Epithelial cell of prostate (primary cell): ENCODE data around the gene CLIC4.

Source experiments
- DNase-seq: peaks from one replicate; pipeline ENCODE4 v3.0.0-alpha.2; 2011; ENCODE audit warnings: low read depth, low spot score
- H3K27ac ChIP-seq: fragments of 450-650 bp; 2 replicates; pipeline ENCODE4 v1.5.1; 2017; ENCODE audit warnings: mild to moderate bottlenecking

Gene CLIC4

DNA sequence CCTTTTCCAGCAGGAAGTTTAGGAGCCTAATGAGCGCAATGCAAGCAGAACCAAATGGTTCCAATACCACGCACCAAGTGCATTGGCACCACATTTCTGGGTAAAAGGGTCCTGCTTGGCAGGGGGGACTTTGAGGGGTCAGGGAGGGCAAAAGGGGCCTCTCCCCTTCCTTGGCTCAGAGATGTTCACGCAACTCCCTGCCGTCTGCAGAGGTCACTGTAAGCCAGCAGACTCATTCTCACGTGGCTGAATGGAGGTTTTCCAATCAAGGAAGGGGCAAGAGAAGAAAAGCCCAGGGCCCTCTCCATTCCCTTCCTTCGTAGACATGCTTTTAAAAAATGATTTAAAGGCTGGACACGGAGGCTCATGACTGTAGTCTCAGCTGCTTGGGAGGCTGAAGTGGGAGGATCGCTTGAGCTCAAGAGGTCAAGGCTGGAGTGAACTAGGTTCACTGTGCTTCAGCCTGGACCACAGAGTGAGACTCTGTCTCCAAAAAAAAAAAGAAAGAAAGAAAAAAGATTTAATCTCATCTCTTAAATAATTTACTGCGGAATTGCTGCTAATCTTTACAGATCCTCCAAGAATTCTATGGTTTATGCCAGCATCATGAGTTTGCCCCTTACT lies 104.5 kb downstream of the CLIC4 start:
- no peak for DNase-seq

DNA sequence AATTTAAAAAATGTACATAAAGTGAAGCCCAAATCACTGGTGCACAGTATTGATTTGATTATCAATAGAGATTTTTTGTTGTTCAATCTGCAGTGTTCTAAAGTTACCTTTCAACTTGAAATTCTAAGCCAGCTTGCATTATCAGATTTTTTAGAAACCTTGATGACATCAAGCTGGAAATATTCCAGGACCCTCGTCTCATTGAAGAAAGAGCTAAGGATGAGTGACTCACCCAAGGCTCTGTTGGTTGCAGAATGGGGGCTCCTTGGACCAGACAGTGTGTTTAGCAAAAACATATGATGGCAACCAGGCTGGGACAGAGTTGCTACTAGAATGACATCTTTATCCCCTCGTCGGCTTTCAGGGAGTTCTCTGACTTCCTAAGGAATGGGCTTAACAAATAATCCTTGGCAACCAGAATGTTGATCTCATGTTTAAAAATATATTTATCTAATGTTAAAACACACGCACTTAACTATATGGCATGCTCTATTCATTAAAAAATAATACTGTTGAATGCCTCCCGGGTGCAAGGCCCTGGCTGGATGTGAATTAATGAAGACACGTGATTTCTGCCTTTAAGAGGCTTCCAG lies 105.2 kb downstream of the CLIC4 start:
- DNase-seq, result no peak
- no peak overlapping the region for H3K27ac ChIP-seq

More for the DNA sequence above, 104.5 kb downstream of the CLIC4 start:
- H3K27ac ChIP-seq, result no peak overlapping the region

DNA sequence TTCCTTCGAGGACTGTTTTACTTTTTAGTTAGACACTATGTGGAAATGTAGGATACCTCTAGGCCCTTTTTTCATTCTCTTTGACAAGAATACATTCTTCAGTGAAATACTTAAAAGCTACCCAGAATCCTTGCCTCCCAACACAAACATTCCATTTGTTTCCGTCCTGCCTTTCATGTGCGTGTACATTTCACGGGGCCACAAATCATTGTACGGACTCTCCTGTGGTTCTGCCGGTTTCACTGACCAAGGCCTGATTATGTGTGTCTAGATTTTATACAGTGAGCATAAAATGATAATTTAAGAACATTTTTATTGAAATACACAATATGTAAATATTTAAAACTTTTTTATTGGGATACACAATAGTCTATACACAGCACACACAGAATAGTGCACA lies 108.4 kb downstream of the CLIC4 start:
- DNase-seq, result no peak
- no peak overlapping the region for H3K27ac ChIP-seq

DNA sequence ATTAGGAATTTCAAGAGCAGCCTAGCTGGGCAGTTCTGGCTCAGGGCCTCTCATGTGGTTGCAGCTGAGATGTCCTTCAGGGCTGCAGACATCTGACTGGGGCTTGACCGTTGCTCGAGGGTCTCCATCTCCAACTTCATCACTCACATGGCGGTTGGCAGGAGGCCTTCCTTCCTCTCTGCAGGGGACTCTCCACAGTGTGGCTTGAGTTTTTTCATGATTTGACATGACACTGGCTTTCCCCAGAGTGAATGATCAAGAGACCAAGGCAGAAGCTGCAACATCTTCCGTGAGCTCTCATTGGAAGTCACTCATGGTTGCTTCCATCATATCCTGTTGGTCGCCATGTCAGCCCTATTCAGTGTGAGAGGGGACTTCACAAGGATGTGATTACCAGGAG lies 110.2 kb downstream of the CLIC4 start:
- no peak overlapping the region for H3K27ac ChIP-seq
- DNase-seq, result no peak

DNA sequence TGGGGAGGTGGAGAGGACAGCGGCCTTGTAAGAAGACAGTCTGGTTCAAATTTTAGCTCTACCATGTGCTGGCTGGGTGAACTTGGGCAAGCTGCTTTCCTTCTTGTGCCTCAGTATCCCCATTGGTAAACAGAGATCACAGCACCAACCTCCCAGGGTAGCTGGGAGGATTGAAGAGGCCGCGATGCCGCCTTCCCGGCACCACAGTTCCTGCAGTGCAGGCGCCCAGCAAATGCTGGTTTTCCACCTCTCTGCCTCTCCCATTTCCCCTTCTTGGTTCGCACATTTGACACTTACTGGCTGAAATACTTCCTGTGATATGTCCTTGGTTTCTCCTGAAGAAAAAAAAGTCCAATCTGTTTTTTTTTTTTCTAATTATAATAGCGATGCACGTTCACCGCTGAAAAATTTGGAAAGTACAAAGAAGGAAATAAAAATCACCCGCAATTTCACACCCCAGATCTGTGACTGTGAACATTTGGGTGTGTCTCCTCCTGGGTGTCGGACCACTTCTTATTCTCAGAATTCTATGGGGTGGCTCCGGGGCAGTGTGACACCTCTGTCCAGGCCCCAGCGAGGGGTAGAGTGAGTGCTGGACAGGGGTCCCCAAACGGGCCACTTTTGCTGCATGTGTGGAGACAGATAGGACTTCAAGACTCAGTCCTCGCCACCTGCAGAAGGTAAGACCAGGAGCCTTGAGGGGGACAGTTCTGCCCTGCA lies 111.7 kb downstream of the CLIC4 start:
- DNase-seq, result no peak
- no peak overlapping the region for H3K27ac ChIP-seq

DNA sequence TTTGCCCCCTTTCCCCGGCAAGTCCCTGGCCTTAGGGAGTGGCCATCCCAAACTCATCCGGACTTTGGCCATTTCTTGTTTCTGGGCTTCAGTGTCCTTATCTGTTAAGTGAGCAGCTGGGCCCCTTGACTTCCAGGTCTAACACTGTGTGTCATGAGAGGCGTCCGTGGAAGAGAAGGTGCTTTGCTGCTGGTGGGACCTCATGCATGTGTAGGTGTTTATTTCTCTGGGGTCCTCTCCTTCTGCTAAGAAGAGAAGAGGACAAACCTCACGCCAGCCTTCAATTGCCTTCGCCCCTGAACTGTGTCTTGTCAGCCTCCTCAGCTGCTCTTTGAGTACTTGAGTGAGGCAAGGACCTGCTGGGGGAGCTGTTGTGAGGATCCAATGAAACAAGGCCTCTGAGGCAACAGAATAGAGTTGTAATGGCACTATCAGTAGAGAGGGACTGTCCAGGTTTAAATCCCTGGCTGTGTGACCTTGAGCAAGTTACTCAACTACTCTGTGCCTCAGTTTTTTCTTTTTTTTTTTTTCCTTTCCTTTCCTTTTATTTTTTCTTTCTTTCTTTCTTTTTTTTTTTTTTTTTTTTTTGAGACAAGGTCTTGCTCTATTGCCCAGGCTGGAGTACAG lies 112.4 kb downstream of the CLIC4 start:
- DNase-seq, result no peak
- H3K27ac ChIP-seq, result no peak overlapping the region

DNA sequence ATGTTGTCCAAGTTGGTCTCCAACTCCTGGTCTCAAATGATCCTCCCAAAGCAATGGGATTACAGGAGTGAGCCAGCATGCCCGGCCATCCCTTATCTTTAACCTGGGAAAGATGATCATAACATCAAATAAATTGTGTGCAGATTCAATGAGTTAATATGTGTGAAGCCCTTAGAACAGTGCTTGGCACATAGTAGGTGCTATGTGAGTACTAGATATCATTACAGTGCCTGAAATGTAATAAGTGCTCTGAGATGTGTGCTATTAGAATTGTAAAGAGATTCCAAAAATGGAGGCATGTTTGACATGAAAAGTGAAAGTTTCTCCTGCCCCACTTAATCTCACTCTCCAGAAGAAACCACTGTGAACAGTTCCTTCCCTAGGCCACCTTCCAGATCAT lies 113.0 kb downstream of the CLIC4 start:
- DNase-seq, result no peak
- H3K27ac ChIP-seq, result no peak overlapping the region

DNA sequence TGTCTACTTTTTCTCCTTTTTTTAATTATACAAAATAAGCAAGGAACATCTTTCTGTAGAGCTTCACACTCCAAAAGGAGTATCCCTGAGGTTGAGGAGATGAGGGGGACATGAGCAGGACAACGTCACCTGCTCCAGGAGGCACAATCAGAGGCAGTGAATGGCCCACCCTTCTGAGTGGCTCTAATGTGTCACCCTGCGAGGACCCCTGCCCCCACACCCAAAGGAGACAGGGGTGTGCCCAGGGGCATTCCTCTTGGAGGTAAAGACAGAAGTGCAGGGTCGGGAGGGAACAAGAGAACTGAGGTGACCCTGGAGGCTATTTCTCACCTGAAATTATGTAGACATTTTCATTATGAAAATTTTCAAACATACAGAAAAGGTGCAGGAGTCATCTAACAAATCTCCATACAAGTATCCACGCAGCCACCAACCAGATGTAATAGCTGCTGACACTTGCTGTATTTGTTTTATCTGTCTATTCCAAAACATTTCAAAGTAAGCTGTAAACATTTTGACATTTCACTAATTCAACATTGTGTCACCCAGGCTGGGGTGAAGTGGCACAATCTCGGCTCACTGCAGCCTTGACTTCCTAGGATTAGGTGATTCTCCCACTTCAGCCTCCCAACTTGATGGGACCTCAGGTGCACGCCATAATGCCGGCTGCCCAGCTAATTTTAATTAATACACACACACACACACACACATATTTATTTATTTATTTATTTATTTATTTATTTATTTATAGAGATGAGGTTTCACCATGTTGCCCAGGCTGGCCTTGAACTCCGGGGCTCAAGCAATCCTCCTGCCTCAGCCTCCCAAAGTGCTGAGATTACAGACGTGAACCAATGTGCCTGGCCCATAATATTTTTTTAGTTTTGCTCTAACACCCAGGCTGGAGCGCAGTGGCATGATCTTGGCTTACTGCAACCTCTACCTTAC lies 114.1 kb downstream of the CLIC4 start:
- no peak overlapping the region for H3K27ac ChIP-seq
- DNase-seq, result no peak

DNA sequence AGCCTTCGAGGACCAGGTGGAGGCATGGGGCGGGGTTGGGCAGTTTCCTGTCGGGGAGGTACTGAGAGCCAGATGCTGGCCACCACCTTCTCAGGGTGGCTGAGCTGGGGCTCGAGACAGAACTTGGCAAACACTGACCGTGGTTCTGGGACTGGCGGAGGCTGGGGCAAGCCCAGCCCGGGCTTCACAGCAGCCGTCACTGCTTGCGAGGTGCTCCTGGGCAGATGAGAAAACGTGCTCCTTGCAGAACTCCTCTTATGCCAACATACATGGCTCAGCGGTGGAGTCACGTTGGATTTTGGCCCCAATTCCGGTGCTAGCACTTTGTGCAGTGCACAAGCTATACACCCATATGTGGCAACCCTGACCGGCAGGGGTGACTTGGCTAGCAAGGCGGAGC lies 115.6 kb downstream of the CLIC4 start:
- H3K27ac ChIP-seq, result no peak overlapping the region
- no peak for DNase-seq

DNA sequence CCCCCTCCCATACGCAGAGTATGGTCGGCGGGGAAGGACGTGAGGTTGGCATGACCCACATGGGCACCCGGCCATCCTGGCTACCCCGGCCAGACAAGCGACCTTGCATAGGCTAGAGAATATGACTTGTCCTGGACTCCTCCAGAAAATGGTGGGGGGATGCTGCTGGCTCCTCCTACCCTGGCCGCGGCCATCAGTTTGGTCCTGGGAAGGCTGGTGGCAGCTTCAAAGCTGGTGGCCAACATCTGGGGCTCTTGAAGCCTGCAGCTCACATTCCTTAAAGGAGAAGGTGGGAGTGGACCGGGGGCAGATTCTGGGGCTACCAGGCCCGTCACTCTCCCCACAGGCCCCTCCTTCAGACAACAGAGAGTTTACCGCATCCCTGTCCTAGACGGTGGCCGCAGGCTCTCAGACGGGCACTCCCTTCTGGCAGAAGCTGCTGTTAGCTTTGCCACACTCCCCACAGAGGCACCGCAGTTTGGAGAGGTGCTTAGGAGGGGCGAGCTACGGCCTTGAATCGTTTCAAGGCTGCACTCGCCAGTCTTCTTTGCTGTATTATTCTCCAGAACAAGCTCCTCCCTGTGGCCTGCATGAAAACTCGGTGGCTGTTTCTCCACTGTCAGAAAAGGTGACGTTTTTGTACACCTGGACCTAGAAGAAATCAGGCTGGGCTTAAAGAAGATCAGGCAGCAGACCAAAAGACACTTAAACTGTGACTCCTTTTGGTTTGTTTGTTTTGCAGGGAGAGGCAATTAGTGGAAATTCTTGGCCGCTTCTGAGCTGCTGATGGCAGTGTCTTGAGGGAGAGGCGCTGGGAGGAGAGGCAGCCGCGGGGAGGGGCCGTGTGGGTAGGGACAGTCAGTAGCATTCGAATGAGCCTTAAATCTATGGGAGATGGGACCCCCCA lies 116.8 kb downstream of the CLIC4 start:
- no peak overlapping the region for H3K27ac ChIP-seq
- DNase-seq, result no peak

DNA sequence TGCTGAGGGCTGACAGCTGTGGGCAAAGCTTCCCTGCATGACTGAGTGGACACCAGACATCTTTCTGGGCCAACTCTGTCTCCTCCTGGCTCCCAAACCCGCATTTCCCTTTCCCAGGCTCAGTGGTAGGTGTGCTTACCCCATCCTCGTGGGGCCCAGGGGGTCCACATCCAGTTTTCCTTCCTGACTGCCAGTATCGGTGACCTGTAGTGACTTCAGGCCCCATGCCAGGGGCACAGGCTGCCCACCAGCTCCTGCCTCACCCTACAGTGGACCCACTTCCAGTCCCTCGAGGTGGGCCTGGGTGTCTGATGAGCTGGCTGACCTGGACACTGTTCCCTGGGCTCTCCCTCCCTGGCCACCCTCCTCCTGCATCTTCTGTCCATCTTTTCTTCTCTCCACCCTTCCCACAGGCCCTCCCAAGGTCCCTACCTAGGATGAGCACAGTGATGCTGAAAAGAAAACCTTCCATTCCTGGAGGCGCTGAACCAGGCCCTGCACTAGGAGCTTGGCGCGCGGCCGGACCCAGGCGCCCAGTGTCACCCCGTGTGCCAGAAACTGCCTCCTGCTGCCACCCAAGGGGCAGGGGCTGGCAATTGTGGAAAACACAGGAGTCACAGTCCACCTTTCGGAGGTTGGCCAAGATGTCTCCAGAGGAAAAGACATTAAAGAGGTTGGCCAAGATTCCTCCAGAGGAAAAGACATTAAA lies 117.7 kb downstream of the CLIC4 start:
- no peak overlapping the region for H3K27ac ChIP-seq
- DNase-seq, result no peak

DNA sequence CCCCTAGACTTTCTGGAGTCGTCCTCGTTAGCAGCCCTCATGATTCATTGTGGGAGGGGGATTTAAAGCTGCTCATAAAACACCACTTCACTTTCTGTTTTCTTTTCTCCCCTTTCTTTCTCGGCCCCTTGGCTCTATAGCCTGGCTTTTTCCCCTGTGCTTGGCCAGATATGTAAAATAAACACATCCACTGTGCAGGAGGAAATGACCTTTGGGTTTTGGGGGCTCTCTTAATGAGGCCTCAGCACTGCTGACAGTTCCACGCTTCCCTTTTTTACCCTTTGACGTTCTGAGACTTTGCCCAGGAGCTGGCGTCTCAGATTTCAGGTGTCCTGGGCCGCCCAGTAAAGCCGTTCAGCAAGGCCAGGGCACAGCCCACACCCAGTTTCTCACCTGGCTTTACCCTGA lies 119.1 kb downstream of the CLIC4 start:
- DNase-seq, result no peak
- H3K27ac ChIP-seq, result no peak overlapping the region

DNA sequence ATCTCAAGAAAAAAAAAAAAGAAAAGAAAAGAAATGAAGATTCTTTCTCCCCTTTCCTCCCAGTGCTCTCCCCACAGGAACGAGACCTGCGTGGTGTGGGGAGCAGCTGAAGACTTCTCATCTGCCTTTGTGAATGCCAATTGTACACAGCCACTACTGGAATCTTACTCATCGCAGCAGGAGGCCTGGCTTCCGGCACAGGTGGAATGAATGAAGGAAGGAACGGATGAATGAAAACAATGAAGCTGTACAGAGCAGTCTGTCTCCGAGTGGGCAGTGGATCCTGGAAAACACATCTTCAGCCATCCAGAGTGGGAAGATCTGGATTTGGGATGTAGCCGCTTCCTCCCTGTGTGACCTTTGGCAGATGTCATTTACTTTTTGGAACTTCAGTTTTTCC lies 119.9 kb downstream of the CLIC4 start:
- H3K27ac ChIP-seq, result no peak overlapping the region
- DNase-seq, result no peak

DNA sequence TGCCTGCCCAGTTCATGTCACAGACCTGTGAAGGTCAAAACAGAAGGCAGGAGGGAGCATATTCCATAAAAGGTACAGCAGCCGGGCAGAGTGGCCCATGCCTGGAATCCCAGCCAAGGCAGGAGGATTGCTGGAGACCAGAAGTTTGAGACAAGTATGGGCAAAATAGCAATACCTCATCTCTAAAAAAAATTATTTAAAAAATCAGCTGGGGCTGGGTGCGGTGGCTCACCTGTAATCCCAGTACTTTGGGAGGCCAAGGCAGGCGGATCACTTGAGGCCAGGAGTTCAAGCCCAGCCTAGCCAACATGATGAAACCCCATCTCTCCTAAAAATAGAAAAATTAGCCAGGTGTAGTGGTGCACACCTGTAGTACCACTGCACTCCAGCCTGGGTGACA lies 120.3 kb downstream of the CLIC4 start:
- H3K27ac ChIP-seq, result no peak overlapping the region

DNA sequence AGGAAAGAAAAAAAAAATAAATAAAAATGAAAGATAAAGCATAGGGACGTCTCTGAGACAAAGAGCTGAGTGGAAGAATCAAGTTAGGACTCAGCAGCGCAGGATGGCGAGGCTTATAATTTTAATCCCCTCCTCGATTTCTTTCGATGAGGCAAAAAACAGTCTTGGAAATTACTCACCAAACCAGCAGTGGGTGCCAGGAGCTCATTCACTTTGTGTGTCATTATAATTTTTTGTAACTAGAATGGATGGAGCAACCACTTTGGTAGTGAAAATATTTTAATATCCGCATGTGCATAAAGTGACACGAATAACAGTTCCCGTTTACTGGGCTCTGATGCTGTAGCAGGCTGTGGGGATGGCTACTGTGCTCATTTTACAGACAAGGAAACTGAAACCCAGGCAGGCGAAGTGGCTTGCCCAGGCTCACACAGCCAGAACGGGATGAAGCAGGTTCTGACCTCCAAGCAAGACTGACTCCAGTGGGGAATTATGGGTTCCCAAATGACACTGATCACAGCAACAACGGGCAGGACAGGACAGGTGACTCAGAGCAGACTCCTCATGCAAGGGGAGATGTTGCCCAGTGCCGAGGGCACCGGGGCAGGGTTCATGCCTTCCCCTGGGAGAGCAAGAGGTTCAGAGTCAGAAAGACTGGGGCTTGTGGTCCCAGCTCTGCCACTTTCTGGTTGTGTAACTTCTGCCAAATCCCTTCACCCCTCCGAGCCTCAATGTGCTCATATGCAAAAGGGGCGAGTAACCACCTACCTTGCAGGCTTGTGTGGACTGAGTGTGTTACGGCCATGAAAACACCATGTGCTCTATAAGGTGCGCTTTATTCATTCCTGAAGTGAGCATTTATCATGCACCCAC lies 121.2 kb downstream of the CLIC4 start:
- DNase-seq, result no peak
- H3K27ac ChIP-seq, result no peak overlapping the region

More for the DNA sequence above, 120.3 kb downstream of the CLIC4 start:
- no peak for DNase-seq

DNA sequence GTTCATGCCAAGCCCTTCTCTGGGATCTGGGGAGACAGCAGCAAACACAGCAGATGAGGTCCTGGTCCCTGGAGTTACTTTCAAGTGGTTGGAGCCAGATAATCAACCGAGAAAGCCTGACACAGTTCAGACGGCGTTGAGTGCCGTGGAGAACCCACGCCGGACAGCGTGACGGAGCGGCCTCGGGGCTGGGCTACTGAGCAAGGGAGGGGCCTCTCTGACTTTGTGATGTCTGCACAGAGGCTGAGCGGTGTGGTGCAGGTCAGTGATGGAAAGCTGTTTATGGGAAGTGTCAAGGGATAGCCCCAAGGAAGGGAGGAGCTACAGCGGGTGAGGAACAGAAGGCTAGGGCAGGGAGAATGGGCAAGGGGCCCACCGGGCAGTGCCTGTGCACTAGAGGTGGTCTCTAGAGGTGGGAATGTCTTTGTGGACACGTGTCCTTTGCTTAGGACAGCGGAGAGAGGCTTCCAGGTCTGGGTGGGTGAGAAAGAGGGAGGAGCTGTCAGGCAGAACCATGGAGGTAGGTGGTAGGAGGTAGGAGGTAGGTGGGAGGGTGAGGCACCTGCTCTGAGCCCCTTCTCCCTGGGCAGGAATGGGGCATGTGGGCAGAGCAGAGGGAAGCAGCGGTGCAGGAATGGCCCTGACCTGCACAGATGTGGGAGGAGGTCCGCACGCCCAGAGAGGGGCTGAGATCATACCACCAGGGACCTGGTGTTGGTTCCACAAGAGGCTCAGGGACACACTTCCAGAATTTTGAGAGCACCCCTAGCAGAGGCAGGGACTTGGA lies 122.0 kb downstream of the CLIC4 start:
- no peak overlapping the region for H3K27ac ChIP-seq
- DNase-seq, result no peak
